K562 (cell line): ENCODE results near the gene ZNF69. TPM values are rescaled to one million over a fixed set of nuclear protein-coding genes. Genes with fewer than 3 reads are reported as not detected.

Source experiments
- FOXM1 ChIP-seq, 2 experiments: fragments of 450-650 bp in 1 of 2; sonication (generic) in 1 of 2; formaldehyde crosslinking in 1 of 2; IDR thresholded peaks; 2 replicates each; pipeline versions ENCODE4 v1.6.1 to v1.9.0; 2017 to 2022; ENCODE audit warnings: low read depth in 2 of 2, mild to moderate bottlenecking in 2 of 2, missing genetic modification reagents in 1 of 2, moderate library complexity in 1 of 2
- FUS ChIP-seq: fragments of 200-400 bp; formaldehyde crosslinking; optimal IDR thresholded peaks from 2 replicates; pipeline ENCODE3; 2017; ENCODE audit warnings: low read depth, low read length
- HNRNPL ChIP-seq: fragments of 200-400 bp; formaldehyde crosslinking; IDR thresholded peaks from 2 replicates; pipeline ENCODE4 v1.6.1; 2017; ENCODE audit warnings: low read depth, mild to moderate bottlenecking, low read length
- KDM5B ChIP-seq: fragments of 200-600 bp; sonication (generic); IDR thresholded peaks from 2 replicates; pipeline ENCODE4 v1.6.1; 2012; ENCODE audit warnings: low read depth, mild to moderate bottlenecking, moderate library complexity, low read length, control low read depth, inconsistent platforms; ENCODE audit not compliant: insufficient replicate concordance
- KLF10 ChIP-seq: fragments of 250-450 bp; sonication (Bioruptor Pico); IDR thresholded peaks from 2 replicates; pipeline ENCODE4 v1.6.1; 2021; ENCODE audit warnings: matching md5 sums
- NFE2L1 ChIP-seq: fragments of 450-650 bp; IDR thresholded peaks from 2 replicates; pipeline ENCODE4 v1.6.1; 2016; ENCODE audit warnings: missing genetic modification characterization, low read depth, mild to moderate bottlenecking, missing compliant biosample characterization, moderate library complexity, borderline replicate concordance
- NRF1 ChIP-seq, 2 experiments: fragments of 450-650 bp; IDR thresholded peaks in 1 of 2; conservative IDR thresholded peaks in 1 of 2; 2 replicates each; pipeline ENCODE4 v1.6.1; 2014; ENCODE audit warnings: mild to moderate bottlenecking in 2 of 2
- PPARD ChIP-seq: fragments of 250-450 bp; sonication (Bioruptor Pico); IDR thresholded peaks from 2 replicates; pipeline ENCODE4 v1.8.0; 2022; ENCODE audit warnings: inconsistent platforms, mild to moderate bottlenecking, moderate library complexity
- TCF7 ChIP-seq: sonication (generic); IDR thresholded peaks from 2 replicates; pipeline ENCODE4 v1.6.1; 2016; ENCODE audit warnings: antibody characterized with exemption, borderline replicate concordance
- polyA plus RNA-seq, 8 experiments: library from polyadenylated mRNA; depleted of rRNA in 4 of 8; stranded (reverse) in 5 of 8; unstranded in 3 of 8; fragments of >200 nt; fragmentation: Nextera tagmentation in 2 of 8; fragmentation: Illumina TruSeq in 1 of 8; extraction: Ambion mirVana in 2 of 8; extraction: Trizol in 1 of 8; gene quantifications; 2 replicates each; pipeline versions ENCODE4 v1.2.1 to v1.2.3, GENCODE V29; 2011 to 2014; ENCODE audit warnings: inconsistent platforms in 1 of 8, missing spikeins in 1 of 8
- total RNA-seq, 7 experiments: library from RNA; depleted of rRNA in 6 of 7; stranded (reverse); fragments of >200 nt in 6 of 7; fragmentation: Illumina TruSeq in 2 of 7; extraction: Trizol in 2 of 7; gene quantifications; 2 replicates each; pipeline versions ENCODE4 v1.2.1 to v1.2.3, GENCODE V29; 2011 to 2021; ENCODE audit warnings: low replicate concordance in 1 of 7
- TF ChIP-seq, protein P1 (sequence below): sonication (generic); formaldehyde crosslinking; IDR thresholded peaks from 2 replicates; pipeline ENCODE4 v1.9.0; 2022; ENCODE audit warnings: mild to moderate bottlenecking, missing genetic modification reagents
- TF ChIP-seq, protein P2 (sequence below), 2 experiments: fragments of 450-650 bp; conservative IDR thresholded peaks; 2 replicates each; pipeline ENCODE4 v1.6.1; 2017; ENCODE audit warnings: mild to moderate bottlenecking in 2 of 2, moderate library complexity in 2 of 2
- TF ChIP-seq, protein P3 (sequence below): fragments of 250-450 bp; sonication (Bioruptor Pico); IDR thresholded peaks from 2 replicates; pipeline ENCODE4 v1.8.0; 2021; ENCODE audit warnings: borderline replicate concordance, mild to moderate bottlenecking, moderate library complexity; ENCODE audit not compliant: poor library complexity, severe bottlenecking

ZNF69 gene
- total and polyA plus RNA-seq, 9 of the 15 experiments (the other 6 are each of a cell fraction or from before 2014, with no cell fraction given) = 2.3 to 5.4 (median 3.6) TPM

DNA sequence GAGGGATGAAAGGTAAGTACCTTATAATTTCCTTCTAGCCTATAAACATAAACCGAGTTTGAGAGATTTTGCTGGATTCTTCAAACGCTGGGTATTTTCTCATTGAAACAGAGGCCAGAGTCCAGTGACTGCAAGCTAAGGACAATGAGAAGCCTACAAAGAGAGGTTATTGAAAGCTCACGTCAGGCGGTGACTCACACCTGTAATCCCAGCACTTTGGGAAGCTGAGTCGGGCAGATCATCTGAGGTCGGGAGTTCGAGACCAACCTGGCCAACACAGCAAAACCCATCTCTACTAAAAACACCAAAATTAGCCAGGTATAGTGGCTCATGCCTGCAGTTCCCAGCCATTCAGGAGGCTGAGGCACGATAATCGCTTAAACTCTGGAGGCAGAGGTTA, 15.0 kb upstream of the ZNF69 start (continued):
- TF ChIP-seq NRF1 (conservative IDR thresholded peaks at IDR 0.05 in 1 of 2, IDR thresholded peaks at IDR 0.05 in 1 of 2) (no peak), KLF10 (CRISPR knock-in tag) (no peak), NFE2L1 (tag) (no peak), FOXM1 (IDR thresholded peaks at IDR 0.05; ENCODE audit: low read depth) (no peak), FOXM1 (CRISPR knock-in tag; IDR thresholded peaks at IDR 0.05; ENCODE audit: low read depth) (no peak), TCF7 (no peak), HNRNPL (no peak), FUS (no peak), KDM5B (no peak), PPARD (CRISPR knock-in tag) (no peak)
- TF ChIP-seq, protein P1, sequence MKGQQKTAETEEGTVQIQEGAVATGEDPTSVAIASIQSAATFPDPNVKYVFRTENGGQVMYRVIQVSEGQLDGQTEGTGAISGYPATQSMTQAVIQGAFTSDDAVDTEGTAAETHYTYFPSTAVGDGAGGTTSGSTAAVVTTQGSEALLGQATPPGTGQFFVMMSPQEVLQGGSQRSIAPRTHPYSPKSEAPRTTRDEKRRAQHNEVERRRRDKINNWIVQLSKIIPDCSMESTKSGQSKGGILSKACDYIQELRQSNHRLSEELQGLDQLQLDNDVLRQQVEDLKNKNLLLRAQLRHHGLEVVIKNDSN = no peak
- TF ChIP-seq, protein P2, sequence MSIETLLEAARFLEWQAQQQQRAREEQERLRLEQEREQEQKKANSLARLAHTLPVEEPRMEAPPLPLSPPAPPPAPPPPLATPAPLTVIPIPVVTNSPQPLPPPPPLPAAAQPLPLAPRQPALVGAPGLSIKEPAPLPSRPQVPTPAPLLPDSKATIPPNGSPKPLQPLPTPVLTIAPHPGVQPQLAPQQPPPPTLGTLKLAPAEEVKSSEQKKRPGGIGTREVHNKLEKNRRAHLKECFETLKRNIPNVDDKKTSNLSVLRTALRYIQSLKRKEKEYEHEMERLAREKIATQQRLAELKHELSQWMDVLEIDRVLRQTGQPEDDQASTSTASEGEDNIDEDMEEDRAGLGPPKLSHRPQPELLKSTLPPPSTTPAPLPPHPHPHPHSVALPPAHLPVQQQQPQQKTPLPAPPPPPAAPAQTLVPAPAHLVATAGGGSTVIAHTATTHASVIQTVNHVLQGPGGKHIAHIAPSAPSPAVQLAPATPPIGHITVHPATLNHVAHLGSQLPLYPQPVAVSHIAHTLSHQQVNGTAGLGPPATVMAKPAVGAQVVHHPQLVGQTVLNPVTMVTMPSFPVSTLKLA (conservative IDR thresholded peaks at IDR 0.05) = no peak
- TF ChIP-seq, protein P3, sequence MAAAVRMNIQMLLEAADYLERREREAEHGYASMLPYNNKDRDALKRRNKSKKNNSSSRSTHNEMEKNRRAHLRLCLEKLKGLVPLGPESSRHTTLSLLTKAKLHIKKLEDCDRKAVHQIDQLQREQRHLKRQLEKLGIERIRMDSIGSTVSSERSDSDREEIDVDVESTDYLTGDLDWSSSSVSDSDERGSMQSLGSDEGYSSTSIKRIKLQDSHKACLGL (CRISPR knock-in tag) = no peak
